Measurements from ENCODE around the gene NYAP1. TPM values are rescaled to one million over a fixed set of nuclear protein-coding genes. Genes with fewer than 3 reads are reported as not detected.
A peak's percentile ranks its signal among the peaks of the same experiment; 100 is the strongest.

NYAP1 gene
- total RNA-seq, 1 donor from 2014 or later, result 2.5 TPM

GRCh38 chr7:100476903-100477870 lies 6.5 kb upstream of the NYAP1 start:
- no peak overlapping the region for H2AFZ ChIP-seq (ENCODE audit: low read depth, low read length)
- H3K9me3 Mint-ChIP-seq (ENCODE audit: unreplicated experiment), result no peaks in the 10 kb centered on the region
- peaks cover 43% of the 10 kb centered on the region for H4K20me1 ChIP-seq (ENCODE audit: insufficient read depth, low read length)
- H3K4me3 Mint-ChIP-seq (ENCODE audit: unreplicated experiment), result peak overlapping the region; percentile 83
- DNase-seq (ENCODE audit: low read depth) (no peak), FAIRE-seq (no peak)
- H3K27ac ChIP-seq (ENCODE audit: low read depth, low read length), result no peak overlapping the region
- H3K4me2 ChIP-seq (ENCODE audit: low read length), result peak overlapping the region; percentile 93
- H3K27me3 Mint-ChIP-seq (ENCODE audit: low read depth, unreplicated experiment), result no peaks in the 10 kb centered on the region
- H3K27me3 ChIP-seq (ENCODE audit: insufficient read depth, low read length), result no peaks in the 10 kb centered on the region
- peaks cover 4% of the 10 kb centered on the region for H3K36me3 Mint-ChIP-seq (ENCODE audit: low read depth, unreplicated experiment)
- peaks cover 14% of the 10 kb centered on the region for H3K4me1 ChIP-seq (ENCODE audit: insufficient read depth, low read length)
- TF ChIP-seq EZH2 (IDR thresholded peaks at IDR 0.05; ENCODE audit: insufficient read depth, low read length), result no peak
- TF ChIP-seq, protein P1, sequence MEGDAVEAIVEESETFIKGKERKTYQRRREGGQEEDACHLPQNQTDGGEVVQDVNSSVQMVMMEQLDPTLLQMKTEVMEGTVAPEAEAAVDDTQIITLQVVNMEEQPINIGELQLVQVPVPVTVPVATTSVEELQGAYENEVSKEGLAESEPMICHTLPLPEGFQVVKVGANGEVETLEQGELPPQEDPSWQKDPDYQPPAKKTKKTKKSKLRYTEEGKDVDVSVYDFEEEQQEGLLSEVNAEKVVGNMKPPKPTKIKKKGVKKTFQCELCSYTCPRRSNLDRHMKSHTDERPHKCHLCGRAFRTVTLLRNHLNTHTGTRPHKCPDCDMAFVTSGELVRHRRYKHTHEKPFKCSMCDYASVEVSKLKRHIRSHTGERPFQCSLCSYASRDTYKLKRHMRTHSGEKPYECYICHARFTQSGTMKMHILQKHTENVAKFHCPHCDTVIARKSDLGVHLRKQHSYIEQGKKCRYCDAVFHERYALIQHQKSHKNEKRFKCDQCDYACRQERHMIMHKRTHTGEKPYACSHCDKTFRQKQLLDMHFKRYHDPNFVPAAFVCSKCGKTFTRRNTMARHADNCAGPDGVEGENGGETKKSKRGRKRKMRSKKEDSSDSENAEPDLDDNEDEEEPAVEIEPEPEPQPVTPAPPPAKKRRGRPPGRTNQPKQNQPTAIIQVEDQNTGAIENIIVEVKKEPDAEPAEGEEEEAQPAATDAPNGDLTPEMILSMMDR (IDR thresholded peaks at IDR 0.05; ENCODE audit: insufficient read depth, low read depth, low read length), result no peak
- H3K9me3 ChIP-seq (ENCODE audit: insufficient read depth, low read depth, low read length), result no peaks in the 10 kb centered on the region
- H3K36me3 ChIP-seq (ENCODE audit: insufficient read depth, low read length), result no peaks in the 10 kb centered on the region
- H3K4me1 Mint-ChIP-seq (ENCODE audit: low read depth, unreplicated experiment), result peaks cover 16% of the 10 kb centered on the region
- peak overlapping the region; percentile 90 for H3K9ac ChIP-seq (ENCODE audit: low read length)
- H3K4me3 ChIP-seq (ENCODE audit: insufficient read depth, low read depth, low read length), result peak overlapping the region; percentile 81
- H3K79me2 ChIP-seq (ENCODE audit: insufficient read depth, low read length), result peaks cover 42% of the 10 kb centered on the region
- peak overlapping the region; percentile 58 for H3K27ac Mint-ChIP-seq (ENCODE audit: unreplicated experiment)

- Mint-ChIP-seq H3K4me1 (ENCODE audit: low read depth, unreplicated experiment) (peaks cover 16% of the 10 kb centered on the region), H3K9me3 (ENCODE audit: unreplicated experiment) (no peaks in the 10 kb centered on the region), H3K27ac (ENCODE audit: unreplicated experiment) (no peak overlapping the region), H3K4me3 (ENCODE audit: unreplicated experiment) (peak overlapping the region; percentile 96), H3K27me3 (ENCODE audit: low read depth, unreplicated experiment) (no peaks in the 10 kb centered on the region), H3K36me3 (ENCODE audit: low read depth, unreplicated experiment) (peaks cover 4% of the 10 kb centered on the region)
- no peak overlapping the region for H2AFZ ChIP-seq (ENCODE audit: low read depth, low read length)
- H3K36me3 ChIP-seq (ENCODE audit: insufficient read depth, low read length), result no peaks in the 10 kb centered on the region
- peaks cover 42% of the 10 kb centered on the region for H3K79me2 ChIP-seq (ENCODE audit: insufficient read depth, low read length)
- peaks cover 43% of the 10 kb centered on the region for H4K20me1 ChIP-seq (ENCODE audit: insufficient read depth, low read length)
- FAIRE-seq (no peak), DNase-seq (ENCODE audit: low read depth) (no peak)
- H3K9ac ChIP-seq (ENCODE audit: low read length), result peak overlapping the region; percentile 90
- H3K4me2 ChIP-seq (ENCODE audit: low read length), result peak overlapping the region; percentile 93
- no peak overlapping the region for H3K27ac ChIP-seq (ENCODE audit: low read depth, low read length)
- no peak for TF ChIP-seq EZH2 (IDR thresholded peaks at IDR 0.05; ENCODE audit: insufficient read depth, low read length)
- TF ChIP-seq, protein P1 (IDR thresholded peaks at IDR 0.05; ENCODE audit: insufficient read depth, low read depth, low read length), result no peak
- peaks cover 16% of the 10 kb centered on the region for H3K4me1 ChIP-seq (ENCODE audit: insufficient read depth, low read length)
- no peaks in the 10 kb centered on the region for H3K27me3 ChIP-seq (ENCODE audit: insufficient read depth, low read length)
- peak overlapping the region; percentile 81 for H3K4me3 ChIP-seq (ENCODE audit: insufficient read depth, low read depth, low read length)
- H3K9me3 ChIP-seq (ENCODE audit: insufficient read depth, low read depth, low read length), result no peaks in the 10 kb centered on the region
Measured at GRCh38 chr7:100477871-100478267, 5.9 kb upstream of the NYAP1 start.
